GM18517 (cell line): ENCODE data around the gene HMGCL.
A peak's percentile ranks its signal among the peaks of the same experiment; 100 is the strongest.
"Not testable (repeated sequence)": the region's sequence is repeated elsewhere in the genome, so short reads cannot be mapped to it uniquely, and the experiment has no call there.

Source experiments
- ATAC-seq: cut with Tn5 transposase; IDR thresholded peaks from one replicate; pipeline ENCODE4 v1.9.1; 2021; ENCODE audit warnings: mild to moderate bottlenecking, moderate library complexity; ENCODE audit not compliant: unreplicated experiment

HMGCL gene

DNA sequence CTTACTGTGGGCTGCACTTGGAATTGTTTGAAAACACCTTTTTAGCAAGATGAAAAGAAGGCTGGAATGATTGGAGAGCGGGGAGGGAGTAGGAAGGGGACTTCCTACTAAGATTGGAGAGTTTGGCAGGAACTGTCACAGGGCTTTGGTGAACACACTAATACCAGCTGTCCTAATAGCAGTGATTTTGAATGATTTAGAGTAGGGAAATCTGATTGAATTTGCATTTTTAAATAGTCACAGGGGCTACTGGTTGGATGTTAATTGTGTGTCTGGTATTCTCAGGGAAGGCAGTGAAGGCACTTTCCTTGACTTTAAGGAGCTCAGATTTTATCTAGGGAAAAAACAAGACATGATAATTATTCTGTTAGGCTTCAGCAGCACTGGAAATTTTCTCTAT lies 2.5 kb upstream of the HMGCL start:
- ATAC-seq = no peak

DNA sequence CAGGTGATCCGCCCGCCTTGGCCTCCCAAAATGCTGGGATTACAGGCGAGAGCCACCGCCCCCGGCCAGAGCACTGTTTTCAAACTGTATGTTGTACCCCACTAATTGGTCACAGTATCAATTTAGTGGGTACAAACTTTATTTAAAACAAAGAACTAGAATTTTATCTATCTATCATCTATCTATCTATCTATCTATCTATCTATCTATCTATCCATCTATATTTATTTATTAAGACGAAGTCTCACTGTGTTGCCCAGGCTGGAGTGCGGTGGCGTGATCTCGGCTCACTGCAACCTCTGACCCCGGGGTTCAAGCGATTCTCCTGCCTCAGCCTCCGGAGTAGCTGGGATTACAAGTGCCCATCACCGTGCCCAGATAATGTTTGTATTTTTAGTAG lies 1.4 kb upstream of the HMGCL start:
- not testable (repeated sequence) for ATAC-seq

DNA sequence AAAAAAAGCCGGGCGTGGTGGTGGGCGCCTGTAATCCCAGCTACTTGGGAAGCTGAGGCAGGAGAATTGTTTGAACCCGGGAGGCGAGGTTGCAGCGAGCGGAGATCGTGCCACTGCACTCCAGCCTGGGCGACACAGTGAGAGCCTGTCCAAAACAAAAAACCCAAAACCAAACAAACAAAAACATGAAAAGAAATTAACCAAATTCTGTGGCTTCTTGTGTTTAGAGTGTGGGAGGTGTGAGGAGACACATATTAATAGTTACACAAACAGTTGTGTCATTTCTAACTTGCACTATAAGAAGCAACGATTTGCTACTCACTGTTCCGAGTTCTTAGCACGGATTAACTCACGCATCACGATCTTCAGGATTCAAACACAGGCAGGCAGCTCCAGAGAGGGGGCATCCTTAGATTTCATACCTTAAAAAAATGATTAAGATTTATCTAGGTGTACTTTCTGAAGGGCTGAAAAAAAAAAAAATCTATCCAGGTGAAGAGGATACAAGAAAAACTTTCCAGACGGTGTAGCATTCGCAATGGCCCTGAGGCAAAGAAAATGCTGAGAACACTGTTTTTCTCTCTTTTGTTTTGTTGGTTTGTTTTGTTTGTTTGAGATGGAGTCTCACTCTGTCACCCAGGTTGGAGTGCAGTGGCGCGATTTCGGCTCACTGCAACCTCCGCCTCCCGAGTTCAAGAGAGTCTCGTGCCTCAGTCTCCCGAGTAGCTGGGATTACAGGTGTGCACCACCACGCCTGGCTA lies 713 bp upstream of the HMGCL start:
- peak; percentile 67 for ATAC-seq

DNA sequence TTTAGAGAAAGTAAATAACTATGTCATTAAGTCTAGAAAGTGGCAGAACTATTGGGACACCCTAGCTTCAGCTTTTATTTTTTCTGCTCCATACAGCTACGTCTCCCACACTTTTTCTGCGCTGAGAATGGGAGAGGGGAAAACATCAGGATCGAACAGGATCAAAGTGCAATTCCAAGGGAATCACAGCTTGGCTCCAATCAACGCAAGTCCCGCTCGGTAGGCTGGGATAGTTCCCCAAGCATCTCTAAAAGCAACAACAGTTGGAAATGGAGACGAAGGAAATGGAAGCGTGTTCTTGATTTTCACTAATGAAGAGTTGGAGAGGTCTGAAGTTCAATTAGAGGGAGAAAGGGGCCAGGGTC lies 536 bp downstream of the HMGCL start:
- no peak for ATAC-seq

DNA sequence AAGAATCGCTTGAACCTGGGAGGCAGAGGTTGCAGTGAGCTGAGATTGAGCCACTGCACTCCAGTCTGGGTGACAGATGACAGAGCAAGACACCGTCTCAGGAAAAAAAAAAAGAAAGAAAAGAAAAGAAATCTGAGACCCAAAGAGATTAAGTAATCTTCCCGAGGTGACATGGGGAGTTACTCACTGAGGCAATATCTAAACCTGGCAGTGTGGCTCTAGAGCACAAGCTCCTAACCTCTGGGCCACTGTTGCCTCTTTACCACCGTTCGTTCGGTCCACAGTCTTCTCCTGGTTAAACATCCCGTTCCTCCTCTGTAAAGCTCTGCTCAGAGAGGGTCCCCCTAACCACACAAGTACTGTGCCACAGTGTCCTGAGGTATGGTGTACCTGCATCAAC lies 1.5 kb downstream of the HMGCL start:
- ATAC-seq = no peak

DNA sequence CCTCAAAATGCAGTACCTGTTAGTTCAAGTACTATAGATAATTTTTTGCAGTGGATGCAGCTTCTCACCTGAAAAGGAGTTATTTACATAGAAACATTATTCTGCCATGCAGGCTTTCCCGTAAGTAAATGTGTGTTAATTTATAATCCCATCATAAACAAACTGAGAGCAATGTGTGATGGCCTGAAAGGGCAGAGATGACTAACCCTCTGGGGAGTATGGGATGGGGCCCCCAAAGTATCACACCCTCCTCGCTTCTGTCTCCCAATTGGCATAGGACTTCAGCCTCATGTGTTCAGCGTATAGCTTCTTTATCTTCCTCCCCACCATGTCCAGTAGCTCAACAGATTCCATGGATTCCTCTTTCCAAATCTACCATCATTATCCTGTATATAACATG lies 7.6 kb downstream of the HMGCL start:
- ATAC-seq = no peak

DNA sequence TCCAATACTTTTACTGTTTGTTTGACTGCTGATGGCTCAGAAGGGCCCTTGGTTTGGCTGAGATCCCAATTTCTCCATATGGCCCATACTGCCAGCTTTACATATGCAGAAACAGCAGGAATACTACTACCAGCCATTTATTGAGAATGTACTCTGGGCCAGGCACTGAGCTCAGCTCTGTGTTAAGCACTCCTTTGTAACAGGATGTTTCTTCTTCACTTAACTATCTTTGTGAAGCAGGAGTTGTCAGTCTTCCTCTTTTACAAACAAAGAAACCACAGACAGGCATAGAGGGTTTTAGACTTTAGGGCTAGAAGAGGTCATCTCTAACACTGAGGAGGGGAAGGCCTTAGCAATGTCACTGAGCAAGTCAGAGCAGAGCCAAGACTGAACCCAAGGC lies 8.3 kb downstream of the HMGCL start:
- no peak for ATAC-seq

DNA sequence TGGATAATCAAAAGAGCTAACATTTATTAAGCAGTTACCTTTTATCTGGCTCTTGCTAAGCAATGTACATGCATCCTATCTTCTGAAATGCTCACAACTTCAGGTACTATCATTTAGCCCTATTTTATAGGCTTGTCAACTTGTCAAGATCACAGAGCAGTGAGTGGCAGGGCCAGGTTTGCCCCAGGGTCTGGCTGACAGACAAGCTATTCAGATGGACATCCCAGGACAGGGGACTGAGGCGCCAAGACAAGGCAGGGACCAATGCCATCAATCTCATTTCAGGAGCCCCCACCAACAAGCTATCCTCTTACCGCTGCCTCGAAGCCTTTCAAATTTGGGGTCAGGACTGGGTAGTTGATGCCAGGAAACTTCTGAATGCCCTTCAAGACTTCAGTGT lies 8.9 kb downstream of the HMGCL start:
- ATAC-seq = no peak

DNA sequence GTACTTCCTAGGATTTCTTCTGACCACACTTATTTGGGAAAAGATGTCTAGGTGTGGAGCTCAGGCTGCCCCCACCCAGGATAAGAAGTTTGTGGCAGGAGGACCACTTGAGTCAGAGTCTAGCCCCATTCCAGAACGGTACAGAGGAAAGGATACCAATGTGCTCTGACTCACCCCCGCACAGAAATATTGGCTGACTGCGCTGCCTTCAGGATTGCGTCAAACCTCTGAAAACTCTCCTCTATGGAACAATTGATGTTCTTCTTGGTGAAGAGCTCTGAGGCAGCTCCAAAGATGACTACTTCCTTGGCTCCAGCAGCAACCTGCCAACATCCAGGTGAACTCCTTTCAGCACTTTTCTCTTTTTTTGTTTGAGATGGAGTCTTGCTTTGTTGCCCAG lies 11.2 kb downstream of the HMGCL start:
- no peak for ATAC-seq

DNA sequence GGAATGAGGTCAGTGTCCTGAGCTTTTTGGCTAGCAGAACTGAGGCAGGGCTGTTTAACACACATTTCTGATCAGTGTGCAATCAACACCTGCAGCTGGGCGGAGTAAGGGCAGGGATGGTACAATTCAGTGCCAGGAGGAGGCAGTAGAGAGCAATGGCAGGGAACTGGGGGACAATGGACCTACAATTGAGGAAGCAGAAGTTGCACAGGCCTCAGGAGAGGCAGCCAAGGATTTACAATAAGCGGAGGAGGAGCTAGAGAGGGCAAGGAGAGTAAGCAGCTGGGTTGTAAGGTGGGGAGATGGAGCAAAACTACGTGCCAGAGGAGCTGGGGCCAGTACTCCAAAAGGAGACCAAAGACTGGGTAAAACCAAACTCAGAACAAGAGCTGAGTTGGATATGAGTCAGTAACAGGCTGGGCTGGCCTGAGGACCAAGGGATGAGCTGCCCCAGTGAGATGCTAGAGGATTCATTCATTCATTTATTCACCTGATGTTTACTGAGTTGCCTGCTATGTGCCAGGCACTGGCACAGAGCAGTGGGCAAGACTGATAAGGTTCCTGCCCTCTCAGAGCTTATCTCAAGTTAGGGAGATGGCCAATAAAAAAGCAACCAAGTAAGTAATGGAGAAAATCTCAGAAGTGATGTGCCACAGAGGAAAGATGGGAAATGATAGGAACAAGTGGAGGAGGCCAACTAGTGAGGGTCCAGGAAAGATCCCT lies 14.2 kb downstream of the HMGCL start:
- no peak for ATAC-seq

DNA sequence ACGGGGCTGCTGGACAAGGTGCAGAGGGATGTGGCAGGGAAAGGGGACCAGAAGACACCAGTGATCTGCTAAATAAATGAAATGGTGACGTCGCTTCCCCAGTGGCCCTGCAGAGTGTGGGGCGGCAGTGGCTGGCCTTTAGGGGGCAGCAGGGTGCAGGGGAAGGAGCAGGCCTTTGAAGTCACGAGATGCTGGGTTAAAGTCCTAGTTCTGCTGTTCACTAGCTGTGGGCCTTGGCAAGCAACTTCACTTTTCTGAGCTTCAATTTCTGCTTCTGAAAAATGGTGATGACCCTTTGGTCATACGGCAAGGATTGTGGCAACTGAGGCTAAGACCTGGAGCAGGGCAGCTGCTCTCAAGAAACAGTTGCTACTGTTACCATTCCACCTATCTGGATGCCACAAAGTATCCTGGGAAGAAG lies 15.5 kb downstream of the HMGCL start:
- ATAC-seq = peak; percentile 66

DNA sequence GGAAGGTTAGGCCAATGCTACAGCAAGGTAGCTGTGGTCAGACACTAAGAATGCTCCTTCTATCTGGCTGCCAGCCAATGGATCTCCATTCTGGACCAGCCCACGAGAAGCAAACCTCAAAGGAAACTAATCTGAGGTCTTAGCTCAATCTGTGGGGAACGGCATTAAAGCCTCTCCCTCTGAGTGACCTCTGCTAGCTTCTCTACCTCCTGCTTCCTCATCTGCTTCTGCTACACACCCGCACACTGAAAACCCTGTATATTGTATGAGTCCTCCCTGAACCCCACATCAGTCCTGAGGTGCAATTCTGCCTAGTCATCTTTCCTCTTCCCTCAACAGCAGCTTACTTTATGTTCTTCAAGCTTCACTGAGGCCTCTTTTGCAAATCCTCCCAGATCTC lies 17.8 kb downstream of the HMGCL start:
- ATAC-seq = no peak

DNA sequence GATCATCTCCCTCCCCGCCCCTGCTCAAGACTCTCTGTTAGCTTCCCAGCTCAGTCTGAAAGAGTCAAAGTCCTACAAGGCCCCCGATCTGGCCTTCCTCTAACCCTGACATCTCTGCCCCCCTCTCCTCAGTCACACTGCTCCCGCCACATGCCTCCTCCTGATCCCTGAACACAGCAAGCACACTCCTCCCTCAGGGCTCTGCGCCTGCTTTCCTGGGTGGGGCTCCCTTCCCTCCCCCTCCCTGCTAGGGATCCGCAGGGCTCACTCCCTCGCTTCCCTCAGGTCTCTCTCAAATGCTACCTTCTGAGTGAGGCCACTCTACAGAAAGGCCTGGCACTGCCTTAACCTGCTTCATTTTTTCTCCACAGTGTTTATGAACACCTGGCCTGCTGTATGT lies 18.9 kb downstream of the HMGCL start:
- no peak for ATAC-seq

DNA sequence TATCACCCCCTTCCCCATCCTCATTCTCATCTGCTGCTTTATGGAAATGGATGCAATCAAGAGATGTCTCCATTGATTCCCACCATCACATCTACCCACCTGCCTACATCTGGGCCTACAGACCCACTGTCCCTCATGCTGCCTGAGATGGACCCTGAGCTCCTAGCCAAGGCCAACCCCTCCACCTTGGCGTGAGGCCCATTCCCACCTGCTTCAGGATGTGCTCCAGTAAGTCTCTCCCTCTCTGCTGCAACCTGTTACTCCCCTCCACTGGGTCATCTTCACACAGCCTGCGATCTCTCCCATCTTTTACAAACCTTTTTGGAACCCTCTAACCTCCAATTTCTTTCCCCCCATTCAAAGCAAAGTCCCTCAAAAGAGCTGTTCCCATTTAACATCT lies 20.2 kb downstream of the HMGCL start:
- no peak for ATAC-seq

DNA sequence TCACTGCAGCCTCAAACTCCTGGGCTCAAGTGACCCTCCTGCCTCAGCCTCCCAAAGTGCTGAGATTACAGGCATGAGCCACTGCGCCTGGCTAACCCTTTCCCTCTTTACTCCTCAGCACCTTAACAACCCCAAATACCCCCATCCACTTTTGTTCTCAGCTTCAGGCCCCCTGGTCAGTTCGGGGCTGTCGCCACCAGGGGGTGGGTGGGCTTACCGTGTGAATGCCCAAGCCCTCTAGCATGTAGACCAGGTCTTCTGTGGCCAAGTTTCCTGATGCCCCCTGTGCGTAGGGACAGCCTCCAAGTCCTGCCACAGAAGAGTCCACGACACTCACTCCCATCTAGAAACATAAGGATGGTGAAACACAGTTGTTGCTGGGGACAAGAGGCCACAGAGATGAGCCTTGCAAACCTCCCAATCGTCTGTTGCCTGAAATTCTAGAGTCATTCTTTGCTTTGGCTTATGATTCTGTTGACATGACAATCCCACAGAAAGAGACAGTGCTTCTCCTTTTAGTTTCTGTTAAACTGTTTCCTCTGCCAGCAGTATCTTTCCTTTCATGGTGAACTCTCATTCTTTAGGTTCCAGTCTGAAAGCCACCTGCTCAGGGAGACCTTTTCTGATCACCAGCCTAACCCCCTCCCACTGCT lies 20.9 kb downstream of the HMGCL start:
- ATAC-seq = no peak

DNA sequence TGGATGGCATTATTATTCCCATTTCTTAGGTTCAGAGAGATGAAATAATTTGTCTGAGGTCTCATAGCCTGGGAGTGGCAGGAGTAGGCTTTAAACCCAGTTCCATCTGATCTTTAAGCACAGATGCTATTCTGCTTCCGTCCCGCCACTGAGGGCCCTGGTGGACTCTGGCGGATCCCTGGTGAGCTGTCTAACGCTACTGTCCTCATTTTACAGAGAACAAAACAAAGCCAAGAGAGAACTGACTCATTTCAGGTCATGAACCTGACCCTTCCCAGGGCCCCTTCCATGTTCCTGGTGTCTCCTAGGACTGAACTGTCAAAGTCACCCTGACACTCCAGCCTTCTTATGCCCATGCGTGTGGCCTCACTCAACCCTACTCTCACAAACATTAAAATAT lies 21.6 kb downstream of the HMGCL start:
- no peak for ATAC-seq

DNA sequence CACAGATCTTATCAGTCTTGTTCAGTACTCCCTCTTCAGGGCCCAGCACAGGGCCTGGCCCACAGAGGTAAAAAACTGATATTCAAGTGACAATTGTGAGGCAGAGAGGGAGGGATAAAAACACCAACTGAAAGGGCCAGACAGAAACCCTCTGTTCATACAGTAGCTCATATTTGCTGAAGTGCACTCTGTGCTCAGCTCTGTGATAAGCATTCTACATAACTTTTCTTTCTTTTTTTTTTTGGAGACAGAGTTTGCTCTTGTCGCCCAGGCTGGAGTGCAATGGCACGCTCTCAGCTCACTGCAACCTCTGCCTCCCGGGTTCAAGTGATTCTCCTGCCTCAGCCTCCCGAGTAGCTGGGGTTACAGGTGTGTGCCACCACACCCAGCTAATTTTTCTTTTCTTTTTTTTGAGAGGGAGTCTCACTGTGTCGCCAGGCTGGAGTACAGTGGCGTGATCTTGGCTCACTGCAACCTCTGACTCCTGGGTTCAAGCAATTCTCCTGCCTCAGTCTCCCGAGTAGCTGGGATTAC lies 22.4 kb downstream of the HMGCL start:
- not testable (repeated sequence) for ATAC-seq

DNA sequence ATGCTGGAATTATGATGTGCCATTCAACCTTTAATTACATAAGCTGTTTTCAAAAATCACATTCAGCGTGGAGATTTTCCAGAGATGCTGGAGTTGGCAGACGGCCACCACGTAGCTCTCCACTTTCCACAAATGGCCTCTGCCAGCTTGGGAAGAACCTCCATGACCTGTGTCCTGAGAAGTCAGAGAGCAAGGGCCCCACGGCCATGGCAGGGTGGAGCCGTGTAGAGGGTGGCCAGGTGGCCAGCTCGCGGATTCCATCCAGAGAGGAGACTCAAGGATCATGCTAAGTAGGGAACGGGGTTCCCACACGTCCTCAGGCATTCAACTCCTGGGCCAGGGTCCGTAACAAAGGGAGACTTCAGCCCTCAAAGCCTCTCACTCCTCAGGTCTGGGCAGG lies 23.4 kb downstream of the HMGCL start:
- ATAC-seq = no peak

DNA sequence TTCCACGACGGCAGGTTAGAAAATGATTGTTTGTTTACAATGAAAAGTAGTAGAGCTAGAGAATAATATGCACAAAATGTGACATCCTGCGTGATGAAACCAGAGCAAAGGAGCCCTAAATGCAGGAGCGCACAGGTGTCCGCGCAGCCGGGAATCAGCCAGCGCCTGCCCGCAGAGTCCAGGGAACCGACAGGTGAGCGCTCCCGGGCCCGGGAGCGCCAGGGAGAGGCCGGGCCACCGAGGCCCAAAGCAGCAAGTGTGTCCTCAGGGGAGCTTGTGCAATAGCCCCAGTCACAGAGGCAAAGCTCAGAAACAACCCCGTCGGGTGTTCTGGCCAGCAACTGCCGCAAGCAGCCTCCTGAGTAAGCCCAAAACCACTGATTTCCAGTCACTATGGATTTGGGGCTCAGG lies 23.9 kb downstream of the HMGCL start:
- ATAC-seq = peak; percentile 4

DNA sequence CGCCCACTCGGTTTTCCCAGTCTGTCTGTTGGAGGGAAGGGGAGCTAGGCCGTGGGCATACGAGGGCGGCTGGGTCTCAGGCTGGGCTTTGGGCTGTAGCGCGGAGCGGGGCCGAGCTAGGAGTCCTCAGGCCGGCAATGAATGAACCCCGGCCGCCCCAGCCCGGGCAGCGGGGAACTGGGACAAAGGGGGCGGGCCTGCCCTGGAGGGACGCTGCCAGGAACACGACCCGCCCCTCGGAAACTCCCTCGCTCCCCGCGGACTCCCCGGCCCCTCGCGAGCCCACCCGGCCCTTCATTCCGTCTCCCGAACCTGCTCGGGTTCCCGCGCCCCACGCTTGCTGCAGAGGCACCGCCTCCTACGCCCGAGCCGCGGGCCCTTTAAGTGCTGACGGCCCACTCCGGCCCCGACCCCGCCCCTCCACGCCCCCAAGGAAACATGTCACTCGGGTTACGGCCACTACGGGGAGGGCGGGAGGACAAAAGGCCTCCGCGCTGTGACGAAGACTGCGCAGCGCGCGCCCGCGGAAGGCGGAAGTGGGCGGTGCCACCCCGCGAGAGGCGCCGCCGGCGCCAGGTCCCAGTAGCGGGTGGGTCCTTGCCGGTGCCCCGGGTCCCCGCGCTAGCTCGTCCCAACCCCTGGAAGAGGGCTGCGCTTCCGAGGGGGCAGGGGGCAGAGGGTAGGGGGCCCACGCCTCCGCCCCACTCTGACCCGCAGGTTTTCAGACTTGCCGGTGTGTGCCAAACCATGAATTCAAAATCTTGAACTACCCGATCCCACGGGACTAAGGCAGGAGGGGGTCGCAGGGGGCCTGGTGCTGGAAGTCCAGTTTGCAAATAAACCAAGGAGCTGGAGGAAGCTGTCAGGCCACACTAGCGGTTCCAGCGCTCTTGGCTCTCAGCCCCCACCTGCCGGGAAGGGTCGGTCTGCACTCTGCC lies 24.6 kb downstream of the HMGCL start, which contains the start of gene GALE:
TSS of gene GALE (minus strand) at position 355 of the 938 bp plus-strand sequence. CDS start 1,747 bp downstream, outside the sequence.
- ATAC-seq = peak; percentile 48
